Esophagus squamous epithelium (tissue), 5 donors: Measurements from ENCODE around the gene KCTD3. TPM values are rescaled to one million over a fixed set of nuclear protein-coding genes. Genes with fewer than 3 reads are reported as not detected.

ENCODE experiments used
- DNase-seq: peaks from one replicate; lab custom pipeline; 2025; lab: John Stamatoyannopoulos, UW
- H3K27ac ChIP-seq, 4 donors: fragments of 200-600 bp; sonication (generic); one replicate each; pipeline ENCODE4 v1.5.1; 2016 to 2019; ENCODE audit warnings: mild to moderate bottlenecking in 1 of 4
- H3K27me3 ChIP-seq, 4 donors: fragments of 200-600 bp; sonication (generic); 1 replicate in 3 of 4; 2 replicates in 1 of 4; pipeline versions ENCODE4 v1.5.1 to v1.6.0; 2017 to 2021; ENCODE audit warnings: antibody characterized with exemption in 1 of 4
- H3K36me3 ChIP-seq, 3 donors: fragments of 200-600 bp; sonication (generic); one replicate each; pipeline ENCODE4 v1.5.1; 2016 to 2019
- H3K4me1 ChIP-seq, 3 donors: fragments of 200-600 bp; sonication (generic); one replicate each; pipeline ENCODE4 v1.5.1; 2017 to 2019
- H3K4me3 ChIP-seq, 4 donors: fragments of 200-600 bp; sonication (generic); 1 replicate in 3 of 4; 2 replicates in 1 of 4; pipeline ENCODE4 v1.5.1; 2016 to 2019; ENCODE audit warnings: mild to moderate bottlenecking in 2 of 4, moderate library complexity in 1 of 4
- H3K9me3 ChIP-seq, 3 donors: fragments of 200-600 bp; sonication (generic); one replicate each; pipeline ENCODE4 v1.5.1; 2016 to 2019
- POLR2A ChIP-seq, 4 donors: fragments of 450-650 bp; IDR thresholded peaks; one replicate each; pipeline ENCODE4 v1.6.1; 2017; ENCODE audit warnings: antibody characterized with exemption in 4 of 4, mild to moderate bottlenecking in 4 of 4, moderate library complexity in 3 of 4
- WGBS, 2 donors: methylation state at CpG; one replicate each; pipeline ENCODE4 v1.1.5; 2018; 5-methylcytosine and 5-hydroxymethylcytosine counted together
- intact Hi-C: fragments of 100-400 bp; cut with DNase I; formaldehyde crosslinking; loops from one replicate; pipeline ENCODE4 v1.15.0; 2022
- total RNA-seq, 4 donors: library from RNA; depleted of rRNA; stranded (reverse); fragments of >200 nt; gene quantifications; one replicate each; pipeline ENCODE4 v1.1.0, GENCODE V29; 2016
- TF ChIP-seq, protein P1 (sequence below), 6 experiments: fragments of 450-650 bp in 4 of 6; fragments of 200-600 bp in 2 of 6; sonication (generic) in 2 of 6; IDR thresholded peaks; one replicate each; pipeline ENCODE4 v1.5.1; 2016 to 2019; ENCODE audit warnings: antibody characterized with exemption in 6 of 6, mild to moderate bottlenecking in 4 of 6, moderate library complexity in 4 of 6
- donor health status: DM: yes; HTN: yes; CAD: no.

Gene KCTD3
- total RNA-seq, 4 donors from 2014 or later = 43.4 to 76.1 (median 44.9) TPM

DNA sequence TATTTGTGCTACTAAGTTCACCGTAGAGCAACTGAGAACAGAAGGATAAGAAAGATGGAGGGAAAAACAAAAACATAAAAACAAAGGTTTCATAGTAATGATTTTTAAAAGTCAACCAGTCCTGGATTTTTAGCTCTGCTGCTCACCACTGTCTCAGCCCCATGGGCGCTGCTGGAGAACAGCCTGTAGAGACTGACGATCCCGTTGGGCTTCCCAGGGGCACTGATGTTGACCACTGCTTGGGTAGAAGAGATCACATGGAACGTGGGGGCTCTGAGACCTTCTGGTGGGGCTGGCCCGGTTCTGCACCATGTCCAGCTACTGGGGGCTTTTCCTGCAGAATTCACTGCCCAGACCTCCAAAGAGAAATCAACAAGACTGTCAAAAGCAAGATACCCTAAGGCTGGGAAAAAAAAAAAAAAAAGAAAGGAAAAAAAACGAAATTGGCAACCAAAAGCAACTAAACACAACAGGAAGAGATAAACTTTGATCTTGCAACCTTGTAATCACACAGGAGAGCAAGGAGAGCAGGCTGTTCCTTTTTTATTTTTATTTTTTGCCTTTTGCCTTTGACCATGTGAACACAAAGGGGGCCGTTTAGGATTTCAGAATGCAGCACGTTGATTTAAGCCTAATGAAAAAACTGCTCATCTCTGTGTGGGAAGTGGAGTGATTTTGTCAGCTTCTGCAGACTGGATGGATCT is 83.5 kb downstream of the KCTD3 start:
- intact Hi-C loops = no loop called here
- WGBS, 2 donors = 54 to 55% methylated on average over 8 to 9 of the region's 9 CpGs

DNA sequence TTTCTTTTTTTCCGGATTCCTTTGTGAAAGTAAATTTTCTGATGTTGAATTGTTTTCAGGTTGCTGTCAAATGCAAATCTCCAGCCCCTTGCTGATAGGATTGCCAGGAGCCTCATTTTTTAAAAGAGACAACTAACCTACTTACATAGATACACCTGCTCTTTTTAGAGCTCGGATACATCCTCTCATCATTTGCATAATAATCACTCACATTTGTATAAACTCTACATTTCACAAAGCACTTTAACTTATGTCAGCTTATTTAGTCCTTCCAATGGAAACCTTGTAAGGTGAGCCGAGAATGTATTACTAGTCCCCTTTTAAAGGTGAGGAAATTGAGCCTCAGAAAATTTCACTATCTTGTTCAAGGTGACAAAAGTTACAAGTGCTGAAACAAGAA is 84.8 kb downstream of the KCTD3 start:
- H3K27me3 ChIP-seq = peaks cover 0 to 5% (median 0%) of the 10 kb centered on the region in 4 donors
- 33 to 44% methylated on average over 3 of the region's 3 CpGs for WGBS, 2 donors
- intact Hi-C loops = no loop called here
- H3K4me1 ChIP-seq = no peaks in the 10 kb centered on the region
- no peak overlapping the region for H3K27ac ChIP-seq
- no peak overlapping the region for H3K4me3 ChIP-seq
- no peak for TF ChIP-seq POLR2A (IDR thresholded peaks at IDR 0.05)
- TF ChIP-seq, protein P1, sequence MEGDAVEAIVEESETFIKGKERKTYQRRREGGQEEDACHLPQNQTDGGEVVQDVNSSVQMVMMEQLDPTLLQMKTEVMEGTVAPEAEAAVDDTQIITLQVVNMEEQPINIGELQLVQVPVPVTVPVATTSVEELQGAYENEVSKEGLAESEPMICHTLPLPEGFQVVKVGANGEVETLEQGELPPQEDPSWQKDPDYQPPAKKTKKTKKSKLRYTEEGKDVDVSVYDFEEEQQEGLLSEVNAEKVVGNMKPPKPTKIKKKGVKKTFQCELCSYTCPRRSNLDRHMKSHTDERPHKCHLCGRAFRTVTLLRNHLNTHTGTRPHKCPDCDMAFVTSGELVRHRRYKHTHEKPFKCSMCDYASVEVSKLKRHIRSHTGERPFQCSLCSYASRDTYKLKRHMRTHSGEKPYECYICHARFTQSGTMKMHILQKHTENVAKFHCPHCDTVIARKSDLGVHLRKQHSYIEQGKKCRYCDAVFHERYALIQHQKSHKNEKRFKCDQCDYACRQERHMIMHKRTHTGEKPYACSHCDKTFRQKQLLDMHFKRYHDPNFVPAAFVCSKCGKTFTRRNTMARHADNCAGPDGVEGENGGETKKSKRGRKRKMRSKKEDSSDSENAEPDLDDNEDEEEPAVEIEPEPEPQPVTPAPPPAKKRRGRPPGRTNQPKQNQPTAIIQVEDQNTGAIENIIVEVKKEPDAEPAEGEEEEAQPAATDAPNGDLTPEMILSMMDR (IDR thresholded peaks at IDR 0.05) = no peak
- no peaks in the 10 kb centered on the region for H3K36me3 ChIP-seq
- DNase-seq = no peak
- no peaks in the 10 kb centered on the region for H3K9me3 ChIP-seq

More for the DNA sequence above, 83.5 kb downstream of the KCTD3 start:
- Histone ChIP-seq H3K27ac (no peak overlapping the region), H3K4me1 (no peaks in the 10 kb centered on the region), H3K27me3 (peaks cover 0 to 5% (median 0%) of the 10 kb centered on the region in 4 donors), H3K36me3 (no peaks in the 10 kb centered on the region), H3K9me3 (no peaks in the 10 kb centered on the region), H3K4me3 (no peak overlapping the region)
- TF ChIP-seq, protein P1 (IDR thresholded peaks at IDR 0.05) = no peak
- TF ChIP-seq POLR2A (IDR thresholded peaks at IDR 0.05) = no peak
- no peak for DNase-seq

DNA sequence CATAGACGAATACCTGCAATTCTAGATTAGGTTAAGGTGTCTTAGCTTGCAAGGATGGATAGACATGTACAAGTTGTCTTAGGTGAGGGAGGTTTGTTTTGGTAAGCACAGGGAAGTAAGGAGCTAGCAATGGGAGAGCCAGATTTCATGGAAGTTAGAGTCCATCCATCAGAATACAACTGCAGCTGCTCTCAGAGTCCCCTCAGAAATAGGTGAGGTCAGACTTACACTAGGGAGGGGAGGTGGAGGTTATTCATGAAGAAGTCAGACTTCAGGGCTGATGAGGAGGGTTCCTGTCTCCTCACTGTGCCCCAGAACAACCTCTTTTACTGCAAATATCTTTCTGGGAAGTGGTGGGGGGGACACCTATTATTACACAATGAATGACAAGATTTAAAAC is 85.3 kb downstream of the KCTD3 start:
- Histone ChIP-seq H3K27me3 (peaks cover 0 to 5% (median 0%) of the 10 kb centered on the region in 4 donors), H3K36me3 (no peaks in the 10 kb centered on the region), H3K27ac (no peak overlapping the region), H3K4me3 (no peak overlapping the region), H3K4me1 (no peaks in the 10 kb centered on the region), H3K9me3 (no peaks in the 10 kb centered on the region)
- intact Hi-C loops = no loop called here
- no peak for DNase-seq
- 69 to 70% methylated on average over 1 of the region's 1 CpG for WGBS, 2 donors
- TF ChIP-seq, protein P1 (IDR thresholded peaks at IDR 0.05) = no peak
- TF ChIP-seq POLR2A (IDR thresholded peaks at IDR 0.05) = no peak

DNA sequence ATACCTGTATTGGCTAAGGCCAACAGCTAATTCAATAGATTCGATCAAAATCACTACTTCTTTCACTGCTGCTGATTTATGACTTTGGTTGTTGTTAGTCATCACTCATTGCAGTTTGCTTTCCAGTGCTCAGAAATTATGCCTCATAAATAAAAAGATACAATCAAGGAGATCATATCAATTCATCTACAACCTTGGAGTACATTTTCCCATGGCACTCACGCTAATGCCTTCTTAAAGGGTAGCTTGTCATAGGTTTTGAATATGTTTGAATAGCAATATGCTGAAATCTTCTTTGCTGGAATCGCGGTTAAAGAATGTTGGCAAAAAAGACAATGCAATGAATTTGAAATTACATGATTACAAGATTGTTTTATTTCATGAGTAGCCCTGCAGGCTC is 89.9 kb downstream of the KCTD3 start:
- no peak for DNase-seq
- intact Hi-C loops = no loop called here
- H3K4me3 ChIP-seq = no peak overlapping the region
- no peak overlapping the region for H3K27ac ChIP-seq
- no peak for TF ChIP-seq POLR2A (IDR thresholded peaks at IDR 0.05)
- TF ChIP-seq, protein P1 (IDR thresholded peaks at IDR 0.05) = no peak
- no peaks in the 10 kb centered on the region for H3K9me3 ChIP-seq
- H3K4me1 ChIP-seq = no peaks in the 10 kb centered on the region
- no peaks in the 10 kb centered on the region for H3K27me3 ChIP-seq
- H3K36me3 ChIP-seq = no peaks in the 10 kb centered on the region
- 79 to 84% methylated on average over 4 of the region's 4 CpGs for WGBS, 2 donors

DNA sequence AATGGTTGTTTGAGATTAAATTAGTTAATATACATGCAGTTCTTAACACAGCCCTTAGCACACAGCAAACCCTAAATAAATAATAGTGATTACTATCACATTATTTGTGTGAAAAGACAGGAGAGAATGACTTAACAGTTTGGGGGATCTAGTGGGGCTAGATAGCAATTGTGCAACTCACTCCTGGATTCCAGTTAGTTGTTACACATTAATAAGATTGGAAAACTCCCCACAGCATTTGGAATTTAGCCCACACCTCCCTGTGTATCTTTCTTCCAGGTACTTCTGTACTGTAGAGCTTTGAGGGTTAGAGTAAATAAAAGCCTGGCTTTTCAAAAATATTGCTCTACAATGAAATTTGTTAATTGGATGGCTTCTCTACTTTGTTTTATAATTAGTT is 93.2 kb downstream of the KCTD3 start:
- Histone ChIP-seq H3K4me1 (no peaks in the 10 kb centered on the region), H3K36me3 (no peaks in the 10 kb centered on the region), H3K27ac (no peak overlapping the region), H3K27me3 (no peaks in the 10 kb centered on the region), H3K4me3 (no peak overlapping the region), H3K9me3 (no peaks in the 10 kb centered on the region)
- intact Hi-C loops = no loop called here
- TF ChIP-seq, protein P1 (IDR thresholded peaks at IDR 0.05) = no peak
- no peak for DNase-seq
